Measurements from ENCODE around the gene ODF2. TPM values are rescaled to one million over a fixed set of nuclear protein-coding genes. Genes with fewer than 3 reads are reported as not detected.
"Not testable (repeated sequence)": the region's sequence is repeated elsewhere in the genome, so short reads cannot be mapped to it uniquely, and the experiment has no call there.

ODF2 gene
- polyA plus RNA-seq (2013, experiment 1 of 2), result 45.2 TPM
- polyA plus RNA-seq (2013, experiment 2 of 2), result 46.5 TPM

DNA sequence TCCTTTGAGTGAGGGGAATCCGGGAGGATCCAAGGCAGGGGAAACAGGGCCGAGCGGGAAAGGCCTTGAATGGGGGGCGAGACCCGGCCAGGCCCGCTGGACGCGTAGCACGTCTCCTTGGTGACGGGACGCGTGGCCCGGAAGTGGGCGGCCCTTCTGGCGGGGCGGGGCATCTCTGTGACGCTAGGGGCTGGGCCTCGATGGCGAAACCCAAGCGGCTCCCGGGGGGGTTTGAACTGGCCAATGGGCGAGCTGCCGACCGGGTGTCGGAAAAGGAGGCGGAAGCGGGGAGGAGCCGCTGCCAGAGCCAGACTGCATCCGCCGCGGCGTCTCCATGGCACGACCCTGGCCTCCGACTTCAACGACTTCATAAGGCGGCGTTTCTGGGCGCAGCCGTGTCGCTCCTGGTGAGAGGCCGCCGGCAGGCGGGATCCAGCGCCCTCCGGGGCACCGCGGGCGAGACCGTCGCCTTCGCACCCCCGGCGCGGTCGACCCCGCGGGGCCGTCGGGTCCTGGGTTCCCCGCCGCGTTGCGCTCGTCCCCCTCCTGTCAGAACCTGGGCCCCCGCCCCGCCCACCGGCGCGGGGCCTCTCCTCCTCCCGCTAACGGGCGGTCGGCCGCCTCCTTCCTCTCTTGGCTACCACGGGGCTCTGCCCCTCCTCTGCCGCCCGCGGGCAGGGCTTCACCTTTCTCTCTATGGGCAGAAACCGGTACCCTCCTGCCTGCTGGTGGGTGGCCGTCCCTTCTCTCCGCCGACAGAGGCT is at the start of gene ODF2:
Gene ODF2 (plus strand): TSS at position 158 of the 764 bp plus-strand sequence. CDS start 86 bp downstream, at position 244.
- Histone ChIP-seq H3K4me3 (ENCODE audit: extremely low read depth, insufficient read depth, low read length, poor library complexity, severe bottlenecking) (peak within 1 kb of the TSS; percentile 93), H3K27ac (ENCODE audit: low read depth, low read length, severe bottlenecking) (peak within 1 kb of the TSS; percentile 79), H3K4me1 (ENCODE audit: control insufficient read depth, insufficient read depth, low read length, poor library complexity, severe bottlenecking) (peaks cover 4% of the 10 kb centered on the region), H3K9me3 (ENCODE audit: control insufficient read depth, low read length) (no peaks in the 10 kb centered on the region), H3K36me3 (ENCODE audit: control insufficient read depth, insufficient read depth, low read length) (peaks cover 19% of the 10 kb centered on the region)
- 0 to 1% methylated on average over 61 to 73 of the region's 82 CpGs for WGBS, 2 experiments (ENCODE audit: insufficient coverage in 2 of 2)

DNA sequence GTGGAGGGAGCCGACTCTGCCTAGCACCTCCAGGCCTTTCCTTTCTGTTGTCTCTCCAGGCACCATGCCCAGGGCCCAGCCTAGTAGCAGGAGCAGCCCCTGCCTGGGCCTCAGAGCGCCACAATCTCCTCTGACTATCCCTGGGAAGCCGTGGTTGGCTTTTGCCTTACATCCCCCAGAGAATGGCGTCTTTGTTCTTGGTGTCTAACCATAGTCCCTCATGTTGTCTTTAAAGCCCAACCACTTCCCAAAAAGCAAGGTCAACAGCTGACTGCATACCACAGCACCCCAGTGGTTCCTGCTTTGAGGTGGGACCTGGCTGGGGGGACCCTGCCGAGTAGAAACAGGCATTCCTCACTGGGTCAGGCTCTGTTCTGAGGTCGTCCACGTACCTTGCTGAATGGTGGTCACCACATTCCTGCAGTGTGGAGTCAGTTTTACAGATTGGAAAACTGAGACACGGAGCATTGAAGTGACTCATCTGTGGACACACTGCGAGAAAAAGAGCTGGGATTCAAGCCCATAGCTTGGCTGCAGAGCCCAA is 48.9 kb upstream of the ODF2 start:
- Histone ChIP-seq H3K4me1 (ENCODE audit: control insufficient read depth, insufficient read depth, low read length, poor library complexity, severe bottlenecking) (peaks cover 13% of the 10 kb centered on the region), H3K27ac (ENCODE audit: low read depth, low read length, severe bottlenecking) (no peak overlapping the region)

DNA sequence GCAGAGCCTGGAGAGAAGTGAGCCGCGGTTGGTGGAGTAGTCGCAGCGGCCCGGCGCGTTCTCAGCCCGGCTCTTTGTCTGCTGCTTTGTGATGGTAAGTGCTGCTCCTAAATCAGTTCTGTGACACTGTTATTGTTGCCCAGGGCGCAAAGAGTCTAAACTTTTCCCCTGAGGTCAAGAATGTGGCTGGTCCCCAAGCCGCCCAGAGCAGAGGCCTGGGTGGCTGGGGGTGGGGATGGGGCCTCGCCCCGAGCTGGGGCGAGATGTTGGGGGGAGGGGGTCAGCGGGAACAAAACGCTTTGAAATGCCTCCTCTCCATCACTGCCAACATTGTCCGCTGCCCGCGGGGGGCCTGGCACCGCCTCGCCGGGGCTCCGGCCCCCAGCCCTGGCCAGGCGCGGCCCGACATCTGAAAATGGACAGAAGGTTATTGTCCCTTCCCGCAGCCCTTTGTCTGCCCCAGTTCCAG is 46.8 kb upstream of the ODF2 start:
- 11 to 17% methylated on average over 10 to 14 of the region's 26 CpGs for WGBS, 2 experiments (ENCODE audit: insufficient coverage in 2 of 2)
- H3K27ac ChIP-seq (ENCODE audit: low read depth, low read length, severe bottlenecking), result peak overlapping the region; percentile 60
- no peak overlapping the region for H3K4me3 ChIP-seq (ENCODE audit: extremely low read depth, insufficient read depth, low read length, poor library complexity, severe bottlenecking)
- no peaks in the 10 kb centered on the region for H3K9me3 ChIP-seq (ENCODE audit: control insufficient read depth, low read length)
- H3K4me1 ChIP-seq (ENCODE audit: control insufficient read depth, insufficient read depth, low read length, poor library complexity, severe bottlenecking), result peaks cover 13% of the 10 kb centered on the region
- no peaks in the 10 kb centered on the region for H3K36me3 ChIP-seq (ENCODE audit: control insufficient read depth, insufficient read depth, low read length)

More for the DNA sequence above, 48.9 kb upstream of the ODF2 start:
- Histone ChIP-seq H3K9me3 (ENCODE audit: control insufficient read depth, low read length) (no peaks in the 10 kb centered on the region), H3K4me3 (ENCODE audit: extremely low read depth, insufficient read depth, low read length, poor library complexity, severe bottlenecking) (no peak overlapping the region), H3K36me3 (ENCODE audit: control insufficient read depth, insufficient read depth, low read length) (no peaks in the 10 kb centered on the region)
- 72% methylated on average over 9 of the region's 9 CpGs for WGBS, 2 experiments (ENCODE audit: insufficient coverage in 2 of 2)

DNA sequence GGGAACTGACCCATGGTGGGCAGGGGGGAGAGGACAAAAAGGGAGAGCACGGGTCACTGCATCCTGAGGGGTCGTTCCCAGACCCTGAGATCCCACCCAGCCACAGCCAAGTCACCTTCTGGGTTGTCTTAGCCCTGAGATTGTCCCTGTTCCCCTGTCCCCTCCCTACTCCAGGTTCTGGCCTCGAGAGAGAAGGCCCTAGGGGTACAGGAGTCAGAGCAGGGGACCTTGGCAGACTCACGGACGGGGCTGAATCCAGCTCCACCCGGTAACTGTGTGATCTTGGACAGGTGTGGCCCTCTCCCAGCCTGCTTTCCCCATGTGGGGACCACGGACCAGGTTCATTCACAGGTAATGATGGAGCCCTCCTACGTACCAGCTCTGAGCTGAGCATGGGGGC is 46.4 kb upstream of the ODF2 start:
- 51 to 65% methylated on average over 5 to 7 of the region's 8 CpGs for WGBS, 2 experiments (ENCODE audit: insufficient coverage in 2 of 2)

DNA sequence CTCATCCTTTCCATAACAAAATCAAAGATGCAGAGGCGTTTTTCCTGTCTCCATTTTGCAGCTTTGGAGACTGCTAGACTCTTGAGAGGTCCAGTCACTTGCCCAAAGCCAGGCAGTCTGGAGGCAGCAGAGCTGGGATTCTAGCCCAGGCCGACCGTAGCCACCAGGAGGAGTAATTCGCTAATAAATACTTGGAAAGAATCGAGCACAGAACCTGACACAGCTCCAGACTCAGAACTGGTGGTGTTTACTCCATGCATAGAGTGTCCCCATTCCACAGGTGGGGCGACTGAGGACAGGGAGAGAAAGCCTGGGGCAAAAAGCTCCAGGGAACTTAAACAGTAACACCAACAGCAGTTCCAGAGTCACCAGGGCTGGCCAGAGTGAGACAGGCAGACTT is 45.8 kb upstream of the ODF2 start:
- WGBS, 2 experiments (ENCODE audit: insufficient coverage in 2 of 2), result 32 to 45% methylated on average over 4 to 5 of the region's 6 CpGs
- no peak overlapping the region for H3K4me3 ChIP-seq (ENCODE audit: extremely low read depth, insufficient read depth, low read length, poor library complexity, severe bottlenecking)
- H3K4me1 ChIP-seq (ENCODE audit: control insufficient read depth, insufficient read depth, low read length, poor library complexity, severe bottlenecking), result peaks cover 13% of the 10 kb centered on the region
- no peak overlapping the region for H3K27ac ChIP-seq (ENCODE audit: low read depth, low read length, severe bottlenecking)
- H3K9me3 ChIP-seq (ENCODE audit: control insufficient read depth, low read length), result no peaks in the 10 kb centered on the region
- H3K36me3 ChIP-seq (ENCODE audit: control insufficient read depth, insufficient read depth, low read length), result no peaks in the 10 kb centered on the region

More for the DNA sequence above, 46.4 kb upstream of the ODF2 start:
- H3K4me1 ChIP-seq (ENCODE audit: control insufficient read depth, insufficient read depth, low read length, poor library complexity, severe bottlenecking), result peaks cover 13% of the 10 kb centered on the region
- H3K36me3 ChIP-seq (ENCODE audit: control insufficient read depth, insufficient read depth, low read length), result no peaks in the 10 kb centered on the region
- H3K27ac ChIP-seq (ENCODE audit: low read depth, low read length, severe bottlenecking), result no peak overlapping the region
- H3K9me3 ChIP-seq (ENCODE audit: control insufficient read depth, low read length), result no peaks in the 10 kb centered on the region
- H3K4me3 ChIP-seq (ENCODE audit: extremely low read depth, insufficient read depth, low read length, poor library complexity, severe bottlenecking), result no peak overlapping the region

DNA sequence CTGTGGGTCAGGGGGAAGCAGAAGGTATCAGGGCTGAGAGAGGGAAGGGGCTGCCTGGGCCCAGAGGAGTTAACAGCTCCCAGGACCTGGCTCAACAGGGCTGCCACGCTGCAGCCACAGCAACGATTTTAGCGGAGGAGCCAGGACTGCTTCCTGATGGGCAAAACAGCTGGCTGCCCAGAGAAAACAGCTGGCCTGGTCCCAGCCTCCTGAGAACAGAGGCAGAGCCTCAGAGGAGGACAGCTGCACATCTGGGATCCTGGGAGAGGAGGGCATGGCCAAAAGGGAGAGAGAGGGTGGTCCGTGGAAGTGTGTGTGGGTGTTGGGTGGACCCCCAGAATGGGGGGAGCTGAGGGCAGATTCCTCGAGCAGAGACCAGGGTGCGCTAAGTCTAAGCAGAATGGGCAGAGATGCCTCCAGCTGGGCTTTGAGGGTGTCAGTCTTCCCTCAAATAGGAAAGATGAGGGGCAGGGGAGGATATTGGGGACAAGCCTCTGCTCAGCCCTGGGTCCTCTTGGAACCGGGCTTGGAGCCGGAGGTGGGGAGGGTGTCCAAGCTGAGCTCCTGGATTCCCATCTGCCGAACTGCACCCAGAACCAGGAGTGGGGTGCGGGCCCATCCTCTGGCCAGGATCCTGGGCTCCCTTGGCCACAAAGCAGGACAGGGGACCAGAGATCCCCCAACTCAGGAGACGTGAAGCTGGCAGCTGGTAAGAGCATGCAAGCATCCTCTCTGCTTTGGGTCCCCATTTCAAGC is 44.3 kb upstream of the ODF2 start:
- Histone ChIP-seq H3K4me1 (ENCODE audit: control insufficient read depth, insufficient read depth, low read length, poor library complexity, severe bottlenecking) (peaks cover 3% of the 10 kb centered on the region), H3K36me3 (ENCODE audit: control insufficient read depth, insufficient read depth, low read length) (no peaks in the 10 kb centered on the region), H3K9me3 (ENCODE audit: control insufficient read depth, low read length) (no peaks in the 10 kb centered on the region), H3K4me3 (ENCODE audit: extremely low read depth, insufficient read depth, low read length, poor library complexity, severe bottlenecking) (no peak overlapping the region), H3K27ac (ENCODE audit: low read depth, low read length, severe bottlenecking) (no peak overlapping the region)
- 81 to 91% methylated on average over 9 to 11 of the region's 11 CpGs for WGBS, 2 experiments (ENCODE audit: insufficient coverage in 2 of 2)

DNA sequence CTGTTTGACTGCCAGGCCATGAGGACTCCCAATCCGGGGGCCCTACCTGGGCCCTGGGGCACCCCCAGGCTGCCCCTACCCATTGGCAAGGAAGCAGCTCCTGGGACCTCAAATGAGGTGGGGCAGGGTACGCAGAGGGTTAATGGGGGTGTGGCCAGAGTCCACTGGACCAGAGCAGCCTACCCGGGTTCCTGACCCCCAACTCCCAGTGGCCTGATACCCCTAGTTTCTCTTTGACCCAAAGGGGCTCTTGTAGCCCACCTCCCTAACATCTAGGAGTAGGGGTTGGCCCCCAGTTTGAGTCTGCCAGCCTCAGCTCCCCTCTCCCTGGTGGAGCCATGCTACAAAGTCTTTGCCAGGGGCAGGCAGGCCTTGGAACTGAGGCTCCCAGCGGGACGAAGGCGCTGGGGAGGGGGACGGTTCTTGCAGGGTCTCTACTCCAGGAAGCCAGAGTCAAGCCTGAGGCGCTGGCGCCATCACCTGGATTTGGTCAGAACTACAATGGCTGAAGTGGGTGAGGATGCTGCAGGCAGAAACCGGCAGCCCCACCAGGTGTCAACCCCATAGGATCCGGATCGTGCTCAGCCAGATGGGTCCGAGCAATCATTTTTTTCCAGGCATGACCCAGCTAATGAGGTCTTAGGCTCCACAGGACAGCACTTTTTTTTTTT is 43.6 kb upstream of the ODF2 start:
- no peaks in the 10 kb centered on the region for H3K36me3 ChIP-seq (ENCODE audit: control insufficient read depth, insufficient read depth, low read length)
- no peak overlapping the region for H3K4me3 ChIP-seq (ENCODE audit: extremely low read depth, insufficient read depth, low read length, poor library complexity, severe bottlenecking)
- WGBS, 2 experiments (ENCODE audit: insufficient coverage in 2 of 2), result 12 to 15% methylated on average over 12 of the region's 13 CpGs
- no peaks in the 10 kb centered on the region for H3K9me3 ChIP-seq (ENCODE audit: control insufficient read depth, low read length)
- no peaks in the 10 kb centered on the region for H3K4me1 ChIP-seq (ENCODE audit: control insufficient read depth, insufficient read depth, low read length, poor library complexity, severe bottlenecking)
- H3K27ac ChIP-seq (ENCODE audit: low read depth, low read length, severe bottlenecking), result no peak overlapping the region

DNA sequence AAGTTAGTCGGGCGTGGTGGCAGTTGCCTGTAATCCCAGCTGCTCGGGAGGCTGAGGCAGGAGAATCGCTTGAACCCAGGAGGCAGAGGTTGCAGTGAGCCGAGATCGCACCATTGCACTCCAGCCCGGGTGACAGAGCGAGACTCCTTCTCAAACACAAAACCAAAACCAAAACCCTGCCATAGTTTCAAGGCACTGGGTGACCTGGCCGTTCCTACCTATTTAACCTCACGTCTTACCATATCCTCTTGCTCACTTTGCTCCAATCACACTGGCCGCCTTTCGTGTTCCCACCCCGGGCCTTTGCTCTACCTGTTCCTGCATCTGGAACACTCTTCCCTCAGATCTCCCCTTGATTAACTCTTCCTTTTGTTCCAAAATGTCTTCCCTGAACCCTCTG is 42.1 kb upstream of the ODF2 start:
- H3K4me1 ChIP-seq (ENCODE audit: control insufficient read depth, insufficient read depth, low read length, poor library complexity, severe bottlenecking); H3K27ac ChIP-seq (ENCODE audit: low read depth, low read length, severe bottlenecking); H3K36me3 ChIP-seq (ENCODE audit: control insufficient read depth, insufficient read depth, low read length); H3K4me3 ChIP-seq (ENCODE audit: extremely low read depth, insufficient read depth, low read length, poor library complexity, severe bottlenecking); H3K9me3 ChIP-seq (ENCODE audit: control insufficient read depth, low read length): not testable (repeated sequence)
- WGBS, 2 experiments (ENCODE audit: insufficient coverage in 2 of 2), result 88 to 94% methylated on average over 12 to 13 of the region's 13 CpGs

DNA sequence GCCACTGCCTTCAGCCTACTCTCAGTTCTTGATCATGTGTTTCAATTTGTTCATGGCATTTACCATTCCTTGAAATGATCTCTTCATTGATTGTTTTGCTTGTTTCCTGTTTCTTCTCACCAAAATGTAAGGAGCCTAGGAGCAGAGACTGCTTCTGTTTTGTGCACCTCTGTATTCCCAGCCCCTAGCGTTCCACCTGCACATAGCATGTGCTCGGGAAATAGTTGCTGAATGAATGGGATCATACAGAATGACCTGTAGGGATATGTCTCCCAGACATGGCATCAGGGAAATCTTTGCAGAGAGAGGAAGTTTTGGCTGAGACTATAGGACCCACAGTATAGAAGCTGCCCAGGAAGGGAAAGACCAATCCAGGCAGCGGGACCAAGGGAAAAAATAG is 41.3 kb upstream of the ODF2 start:
- Histone ChIP-seq H3K27ac (ENCODE audit: low read depth, low read length, severe bottlenecking) (no peak overlapping the region), H3K9me3 (ENCODE audit: control insufficient read depth, low read length) (no peaks in the 10 kb centered on the region), H3K4me1 (ENCODE audit: control insufficient read depth, insufficient read depth, low read length, poor library complexity, severe bottlenecking) (peaks cover 2% of the 10 kb centered on the region), H3K4me3 (ENCODE audit: extremely low read depth, insufficient read depth, low read length, poor library complexity, severe bottlenecking) (no peak overlapping the region), H3K36me3 (ENCODE audit: control insufficient read depth, insufficient read depth, low read length) (no peaks in the 10 kb centered on the region)
- 81 to 94% methylated on average over 2 to 3 of the region's 3 CpGs for WGBS, 2 experiments (ENCODE audit: insufficient coverage in 2 of 2)

DNA sequence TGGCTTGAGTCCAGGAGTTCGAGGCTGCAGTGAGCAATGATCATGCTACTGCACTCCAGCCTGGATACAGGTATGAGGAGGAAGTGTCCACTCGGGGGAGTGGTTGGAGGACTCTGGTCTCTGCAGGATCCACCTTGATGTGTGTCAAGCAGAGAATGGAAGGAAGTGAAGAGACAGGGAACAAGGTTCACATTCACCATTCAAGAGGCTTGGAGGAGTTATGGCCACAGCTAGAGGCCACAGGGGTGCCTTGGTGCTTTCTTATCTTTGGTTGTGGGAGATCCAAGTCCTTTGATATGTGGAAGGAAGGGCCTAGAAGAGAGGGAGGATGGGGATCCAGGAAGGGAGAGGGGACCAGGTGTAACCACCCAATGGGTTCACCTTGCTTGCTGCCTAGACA is 40.5 kb upstream of the ODF2 start:
- 88 to 92% methylated on average over 2 of the region's 2 CpGs for WGBS, 2 experiments (ENCODE audit: insufficient coverage in 2 of 2)
- Histone ChIP-seq H3K36me3 (ENCODE audit: control insufficient read depth, insufficient read depth, low read length) (no peaks in the 10 kb centered on the region), H3K4me3 (ENCODE audit: extremely low read depth, insufficient read depth, low read length, poor library complexity, severe bottlenecking) (no peak overlapping the region), H3K27ac (ENCODE audit: low read depth, low read length, severe bottlenecking) (no peak overlapping the region), H3K4me1 (ENCODE audit: control insufficient read depth, insufficient read depth, low read length, poor library complexity, severe bottlenecking) (peaks cover 4% of the 10 kb centered on the region), H3K9me3 (ENCODE audit: control insufficient read depth, low read length) (no peaks in the 10 kb centered on the region)
